H9 (cell line): ENCODE data around the gene ADAMTSL2. TPM values are rescaled to one million over a fixed set of nuclear protein-coding genes. Genes with fewer than 3 reads are reported as not detected.

Experiments
- DNase-seq: peaks from one replicate; pipeline ENCODE4 v3.0.0-alpha.2; 2017
- H2AFZ ChIP-seq: one replicate; pipeline ENCODE4 v1.6.1; 2013; ENCODE audit warnings: mild to moderate bottlenecking, low read length, control low read depth, moderate library complexity
- H2AK5ac ChIP-seq: 2 replicates; pipeline ENCODE4 v1.6.1; 2013; ENCODE audit warnings: low read length, control low read depth, mixed read lengths; ENCODE audit not compliant: insufficient read length
- H2BK120ac ChIP-seq: one replicate; pipeline ENCODE4 v1.6.1; 2013; ENCODE audit warnings: low read depth, mild to moderate bottlenecking, low read length, control low read depth, inconsistent platforms; ENCODE audit not compliant: poor library complexity, severe bottlenecking
- H2BK12ac ChIP-seq: 2 replicates; pipeline ENCODE4 v1.6.1; 2013; ENCODE audit warnings: low read length, control low read depth, mixed read lengths, low read depth; ENCODE audit not compliant: insufficient read length
- H2BK15ac ChIP-seq: 2 replicates; pipeline ENCODE4 v1.6.1; 2013; ENCODE audit warnings: low read depth, low read length, control low read depth
- H2BK20ac ChIP-seq: one replicate; pipeline ENCODE4 v1.6.1; 2013; ENCODE audit warnings: low read depth, mild to moderate bottlenecking, low read length, control low read depth, inconsistent platforms; ENCODE audit not compliant: poor library complexity, severe bottlenecking
- H2BK5ac ChIP-seq: 2 replicates; pipeline ENCODE4 v1.6.1; 2013; ENCODE audit warnings: low read length, control low read depth, mixed read lengths; ENCODE audit not compliant: insufficient read length
- H3K14ac ChIP-seq: 2 replicates; pipeline ENCODE4 v1.6.1; 2013; ENCODE audit warnings: low read length, control low read depth; ENCODE audit not compliant: insufficient read depth
- H3K18ac ChIP-seq: 2 replicates; pipeline ENCODE4 v1.6.1; 2013; ENCODE audit warnings: low read depth, mild to moderate bottlenecking, mixed read lengths, low read length, control low read depth; ENCODE audit not compliant: insufficient read length
- H3K23ac ChIP-seq: 2 replicates; pipeline ENCODE4 v1.6.1; 2013; ENCODE audit warnings: low read length, control low read depth, mixed read lengths, low read depth; ENCODE audit not compliant: insufficient read length
- H3K23me2 ChIP-seq: 2 replicates; pipeline ENCODE4 v1.6.1; 2013; ENCODE audit warnings: low read depth, mild to moderate bottlenecking, mixed read lengths, low read length, control low read depth; ENCODE audit not compliant: insufficient read length, poor library complexity, severe bottlenecking
- H3K27ac ChIP-seq: 2 replicates; pipeline ENCODE4 v1.5.1; 2013; ENCODE audit warnings: low read length, control low read depth, mixed read lengths, low read depth; ENCODE audit not compliant: insufficient read length
- H3K27me3 ChIP-seq: 2 replicates; pipeline ENCODE4 v1.6.1; 2013; ENCODE audit warnings: low read length, control low read depth, inconsistent platforms; ENCODE audit not compliant: insufficient read depth
- H3K4ac ChIP-seq: 2 replicates; pipeline ENCODE4 v1.6.1; 2013; ENCODE audit warnings: low read depth, mild to moderate bottlenecking, control low read depth, inconsistent platforms, low read length, moderate library complexity
- H3K4me1 ChIP-seq: 2 replicates; pipeline ENCODE4 v1.6.1; 2013; ENCODE audit warnings: low read length, control low read depth, inconsistent platforms; ENCODE audit not compliant: insufficient read depth
- H3K4me2 ChIP-seq: 2 replicates; pipeline ENCODE4 v1.6.1; 2013; ENCODE audit warnings: low read length, control low read depth, mixed read lengths; ENCODE audit not compliant: insufficient read length, insufficient read depth
- H3K56ac ChIP-seq: 2 replicates; pipeline ENCODE4 v1.6.1; 2013; ENCODE audit warnings: low read depth, mild to moderate bottlenecking, mixed read lengths, low read length, control low read depth; ENCODE audit not compliant: insufficient read length
- H3K79me1 ChIP-seq: 2 replicates; pipeline ENCODE4 v1.6.1; 2013; ENCODE audit warnings: low read depth, mild to moderate bottlenecking, moderate library complexity, low read length, control low read depth, inconsistent platforms; ENCODE audit not compliant: insufficient read depth, poor library complexity, severe bottlenecking
- H3K79me2 ChIP-seq: 2 replicates; pipeline ENCODE4 v1.6.1; 2013; ENCODE audit warnings: low read length, control low read depth, inconsistent platforms; ENCODE audit not compliant: insufficient read depth
- H3K9ac ChIP-seq: 2 replicates; pipeline ENCODE4 v1.6.1; 2013; ENCODE audit warnings: low read length, control low read depth, mixed read lengths; ENCODE audit not compliant: insufficient read length; ENCODE audit errors: extremely low read depth
- H3K9me3 ChIP-seq: one replicate; pipeline ENCODE4 v1.6.1; 2013; ENCODE audit warnings: low read depth, low read length, inconsistent platforms; ENCODE audit not compliant: control insufficient read depth
- H3T11ph ChIP-seq: one replicate; pipeline ENCODE4 v1.6.1; 2013; ENCODE audit warnings: mild to moderate bottlenecking, low read length, control low read depth, inconsistent platforms
- H4K20me1 ChIP-seq: one replicate; pipeline ENCODE4 v1.6.1; 2013; ENCODE audit not compliant: control insufficient read depth, insufficient read length, insufficient read depth
- H4K5ac ChIP-seq: 2 replicates; pipeline ENCODE4 v1.6.1; 2013; ENCODE audit warnings: low read depth, mild to moderate bottlenecking, mixed read lengths, low read length, control low read depth; ENCODE audit not compliant: insufficient read length
- H4K8ac ChIP-seq: replicated peaks from 2 replicates; pipeline ENCODE4 v1.6.1; 2013; ENCODE audit warnings: low read length, control low read depth, mixed read lengths, low read depth; ENCODE audit not compliant: insufficient read length
- H4K91ac ChIP-seq: 2 replicates; pipeline ENCODE4 v1.6.1; 2013; ENCODE audit warnings: low read depth, mild to moderate bottlenecking, moderate library complexity, mixed read lengths, low read length, control low read depth; ENCODE audit not compliant: insufficient read length
- H3K27ac Mint-ChIP-seq, 3 experiments: 2 replicates in 2 of 3; 3 replicates in 1 of 3; pipeline ENCODE4 v1.8.0; 2020 to 2021; ENCODE audit warnings: mixed read lengths in 3 of 3, mild to moderate bottlenecking in 1 of 3, moderate library complexity in 1 of 3
- H3K27me3 Mint-ChIP-seq: 2 replicates; pipeline ENCODE4 v1.8.0; 2021; ENCODE audit warnings: low read depth, mild to moderate bottlenecking, moderate library complexity, mixed read lengths
- H3K36me3 Mint-ChIP-seq, 3 experiments: 2 replicates in 2 of 3; 3 replicates in 1 of 3; pipeline ENCODE4 v1.8.0; 2020 to 2021; ENCODE audit warnings: low read depth in 3 of 3, mixed read lengths in 3 of 3; ENCODE audit not compliant: insufficient read depth in 1 of 3
- H3K4me1 Mint-ChIP-seq, 2 experiments: 2 replicates each; pipeline ENCODE4 v1.8.0; 2020; ENCODE audit warnings: mixed read lengths in 2 of 2
- H3K4me3 Mint-ChIP-seq, 2 experiments: 2 replicates in 1 of 2; 3 replicates in 1 of 2; pipeline ENCODE4 v1.8.0; 2020 to 2021; ENCODE audit warnings: mild to moderate bottlenecking in 2 of 2, mixed read lengths in 2 of 2, moderate library complexity in 1 of 2
- H3K9me3 Mint-ChIP-seq, 2 experiments: 2 replicates in 1 of 2; 3 replicates in 1 of 2; pipeline ENCODE4 v1.8.0; 2020; ENCODE audit warnings: mild to moderate bottlenecking in 2 of 2, mixed read lengths in 2 of 2, moderate library complexity in 1 of 2
- CTCF ChIP-seq: fragments of 200-600 bp; sonication (generic); conservative IDR thresholded peaks from 3 replicates; pipeline ENCODE4 v1.8.0; 2021; ENCODE audit warnings: antibody characterized with exemption, mild to moderate bottlenecking
- WGBS: extraction: QIAGEN DNeasy Blood & Tissue Kit; methylation state at CpG from one replicate; pipeline ENCODE4 v1.1.7; 2013; ENCODE audit warnings: missing lambda C conversion rate, low lambda C conversion rate, mixed read lengths; ENCODE audit not compliant: insufficient read length; ENCODE audit errors: extremely low coverage; 5-methylcytosine and 5-hydroxymethylcytosine counted together
- total RNA-seq: library from RNA; stranded (reverse); gene quantifications from 2 replicates; pipeline ENCODE4 v1.2.1, GENCODE V29; 2021

The ADAMTSL2 gene
- total RNA-seq, 1 experiment from 2014 or later, result 0.61 TPM

DNA sequence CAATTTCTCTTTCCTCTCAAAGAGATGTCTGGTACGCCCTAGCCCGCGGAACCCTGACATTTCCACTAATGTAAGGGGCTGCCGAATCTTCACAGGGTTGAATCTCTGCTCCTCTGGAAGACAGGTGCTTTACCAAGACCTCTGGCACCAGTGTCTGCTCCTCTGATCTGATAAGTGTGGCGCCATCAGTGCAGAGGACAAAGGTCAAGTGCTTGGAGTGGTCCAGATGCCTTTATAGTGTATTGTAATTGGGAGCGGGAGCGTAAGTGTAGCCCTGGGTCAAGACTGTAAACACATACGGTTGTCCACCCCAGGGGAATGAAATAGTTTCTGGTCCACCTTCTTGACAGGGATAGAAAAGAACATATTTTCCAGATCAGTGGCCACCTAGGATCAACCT is 17.7 kb downstream of the ADAMTSL2 start:
- Histone ChIP-seq H3K56ac (no peak overlapping the region), H3K27me3 (no peaks in the 10 kb centered on the region), H2BK120ac (no peak overlapping the region), H4K91ac (no peak overlapping the region), H3K9ac (no peak overlapping the region), H3K14ac (no peak overlapping the region), H3K4ac (no peak overlapping the region), H3K27ac (no peak overlapping the region), H2BK12ac (no peak overlapping the region), H2BK15ac (no peak overlapping the region), H2BK5ac (no peak overlapping the region), H2AFZ (no peak overlapping the region), H3K9me3 (no peaks in the 10 kb centered on the region), H3K23ac (no peak overlapping the region), H3K23me2 (no peaks in the 10 kb centered on the region), H3K4me2 (no peak overlapping the region), H3K4me1 (no peaks in the 10 kb centered on the region), H3K18ac (no peak overlapping the region), H2AK5ac (no peak overlapping the region), H3K79me1 (no peaks in the 10 kb centered on the region), H4K20me1 (no peaks in the 10 kb centered on the region), H4K5ac (no peak overlapping the region), H4K8ac (no peak overlapping the region), H2BK20ac (no peak overlapping the region), H3K79me2 (no peaks in the 10 kb centered on the region), H3T11ph (no peak overlapping the region)
- no CpG with 5 or more reads among the region's 8 CpGs for whole genome bisulfite sequencing
- Mint-ChIP-seq H3K9me3 (no peaks in the 10 kb centered on the region; a peak in 1 of 5 replicates), H3K27me3 (peaks cover 4% of the 10 kb centered on the region), H3K4me3 (no peak overlapping the region), H3K36me3 (no peaks in the 10 kb centered on the region), H3K4me1 (peaks cover 12% of the 10 kb centered on the region in 2 experiments), H3K27ac (no peak overlapping the region)
- no peak for TF ChIP-seq CTCF
- DNase-seq, result no peak
